ENCODE measurements around the gene SLIT1.

The SLIT1 gene

GRCh38 chr10:96949039-96949683, 236.6 kb downstream of the SLIT1 start:
- DNase-seq: no peak

Measured in EL (cell line).